Measurements from ENCODE around the gene PRPSAP2.
"Not testable (repeated sequence)": the region's sequence is repeated elsewhere in the genome, so short reads cannot be mapped to it uniquely, and the experiment has no call there.

Gene PRPSAP2

DNA sequence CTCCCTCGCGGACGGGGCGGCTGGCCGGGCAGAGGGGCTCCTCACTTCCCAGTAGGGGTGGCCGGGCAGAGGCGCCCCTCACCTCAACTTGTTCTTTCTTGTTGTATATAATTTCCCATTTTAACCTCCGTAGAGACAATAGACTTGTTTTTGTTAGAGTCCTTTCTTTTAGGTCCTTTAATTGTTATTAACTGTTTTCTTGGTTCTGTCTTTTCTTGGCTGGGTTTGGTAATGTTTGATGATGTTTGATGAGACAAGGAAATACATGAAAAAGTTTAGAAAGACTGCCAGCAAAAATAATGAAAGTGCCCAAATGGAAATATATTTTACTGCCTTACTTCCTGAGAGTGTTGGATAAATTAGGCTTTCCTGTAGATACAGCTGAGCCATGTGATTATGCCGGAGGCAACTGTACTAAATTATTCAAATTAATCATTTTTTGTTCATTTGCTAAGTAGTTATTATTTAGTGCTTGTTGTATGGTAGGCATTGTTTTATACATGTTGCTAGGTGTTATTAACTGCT lies 30.9 kb downstream of the PRPSAP2 start:
- no peak for DNase-seq (ENCODE audit: low read depth in 2 of 2, low spot score in 1 of 2)

DNA sequence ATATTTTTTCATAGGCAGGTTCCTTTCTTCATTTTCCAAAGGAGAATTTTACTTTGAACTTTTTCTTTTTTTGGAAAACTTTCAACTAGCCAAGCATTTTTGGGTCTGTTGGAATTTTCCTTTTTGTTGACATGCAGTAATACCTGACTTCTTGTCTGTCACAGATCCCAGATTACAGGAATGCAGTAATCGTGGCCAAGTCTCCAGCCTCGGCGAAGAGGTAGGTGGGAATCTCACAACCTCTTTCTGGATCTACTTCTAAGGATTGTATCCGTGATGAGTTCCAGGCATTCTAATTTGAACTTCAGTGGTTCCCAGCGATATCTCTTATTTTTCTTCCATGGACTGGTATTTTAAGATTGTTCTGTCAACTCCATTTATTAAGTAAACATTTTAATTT lies 31.7 kb downstream of the PRPSAP2 start:
- no peak for DNase-seq (ENCODE audit: low read depth in 2 of 2, low spot score in 1 of 2)

DNA sequence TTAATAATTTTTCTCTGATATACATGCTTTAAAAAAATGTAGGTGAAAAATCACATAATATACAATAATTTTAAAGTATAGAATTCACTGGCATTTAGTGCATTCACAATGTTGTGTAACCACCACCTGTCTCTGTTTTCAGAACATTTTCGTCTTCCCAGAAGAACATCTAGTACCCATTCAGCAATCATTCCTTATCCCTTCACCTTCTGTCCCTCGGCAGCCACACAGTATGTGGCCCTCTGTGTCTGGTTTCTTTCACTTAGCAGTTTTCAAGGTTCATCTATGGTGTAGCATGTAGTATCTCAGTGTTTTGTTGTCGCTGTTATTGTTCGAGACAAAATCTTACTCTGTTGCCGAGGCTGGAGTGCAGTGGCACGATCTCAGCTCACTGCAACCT lies 33.6 kb downstream of the PRPSAP2 start:
- no peak for DNase-seq (ENCODE audit: low read depth in 2 of 2, low spot score in 1 of 2)

DNA sequence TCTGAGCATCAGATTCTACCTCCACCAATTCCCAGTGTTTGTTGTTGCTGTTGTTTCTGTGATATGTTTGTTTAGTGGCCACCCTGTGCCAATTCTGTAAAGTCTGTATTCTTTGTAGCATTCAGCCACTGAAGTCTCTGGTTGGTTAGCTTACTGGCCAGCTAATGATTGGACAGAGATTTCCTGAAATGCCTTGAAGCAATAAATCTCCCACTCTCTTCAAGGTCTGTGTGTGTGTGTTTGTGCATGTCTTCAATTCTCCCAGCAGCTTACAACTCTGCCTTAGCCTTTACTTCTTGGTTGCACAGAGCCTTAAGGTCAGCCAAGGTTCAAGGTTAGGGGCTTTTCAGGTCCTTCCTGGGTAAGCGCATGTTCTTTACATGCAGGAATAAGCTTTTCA lies 38.2 kb downstream of the PRPSAP2 start:
- DNase-seq (ENCODE audit: low read depth in 2 of 2, low spot score in 1 of 2) = no peak

DNA sequence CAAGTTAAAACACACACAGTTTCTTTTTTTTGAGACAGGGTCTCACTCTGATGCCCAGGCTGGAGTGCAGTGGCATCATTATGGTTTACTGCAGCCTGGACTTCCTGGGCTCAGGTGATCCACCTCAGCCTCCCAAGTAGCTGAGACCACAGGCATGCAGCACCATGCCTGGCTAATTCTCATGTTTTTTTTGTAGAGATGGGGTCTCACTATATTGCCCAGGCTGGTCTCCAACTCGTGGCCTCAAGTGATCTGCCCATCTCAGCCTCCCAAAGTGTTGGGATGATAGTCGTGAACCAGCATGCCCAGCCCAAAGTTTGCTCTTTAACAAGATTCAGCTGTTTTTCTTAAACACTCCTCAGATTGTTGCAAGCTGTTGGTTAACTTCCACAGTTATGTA lies 39.0 kb downstream of the PRPSAP2 start:
- DNase-seq (ENCODE audit: low read depth in 2 of 2, low spot score in 1 of 2) = no peak

DNA sequence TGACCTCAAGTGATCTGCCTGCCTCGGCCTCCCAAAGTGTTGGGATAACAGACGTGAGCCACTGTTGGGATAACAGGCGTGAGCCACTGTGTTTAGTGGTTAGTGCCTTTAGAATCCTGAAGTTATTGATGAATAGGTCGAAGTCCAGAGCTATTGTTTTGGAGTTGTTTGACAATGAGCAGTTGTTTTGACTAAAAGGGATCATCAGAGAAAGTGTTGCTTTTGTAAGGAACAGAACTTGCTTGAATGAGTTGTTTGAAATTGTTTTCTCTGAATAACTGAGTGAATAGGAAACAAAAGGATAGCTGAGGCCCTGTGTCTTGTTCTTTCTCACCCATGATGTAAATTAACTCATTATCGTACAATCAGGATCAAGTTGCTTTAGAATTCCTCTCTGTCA lies 46.6 kb downstream of the PRPSAP2 start:
- DNase-seq (ENCODE audit: low read depth in 2 of 2, low spot score in 1 of 2) = no peak

GRCh38 chr17:18905226-18905625 lies 47.3 kb downstream of the PRPSAP2 start:
- no peak for DNase-seq (ENCODE audit: low read depth in 2 of 2, low spot score in 1 of 2)

- DNase-seq (ENCODE audit: low read depth in 2 of 2, low spot score in 1 of 2) = no peak
Observed at GRCh38 chr17:18910326-18910725, 52.4 kb downstream of the PRPSAP2 start.

GRCh38 chr17:18910881-18911280 lies 53.0 kb downstream of the PRPSAP2 start:
- DNase-seq (ENCODE audit: low read depth in 2 of 2, low spot score in 1 of 2) = no peak

- no peak for DNase-seq (ENCODE audit: low read depth in 2 of 2, low spot score in 1 of 2)
Observed at GRCh38 chr17:18916816-18917500, 59.0 kb downstream of the PRPSAP2 start.

DNA sequence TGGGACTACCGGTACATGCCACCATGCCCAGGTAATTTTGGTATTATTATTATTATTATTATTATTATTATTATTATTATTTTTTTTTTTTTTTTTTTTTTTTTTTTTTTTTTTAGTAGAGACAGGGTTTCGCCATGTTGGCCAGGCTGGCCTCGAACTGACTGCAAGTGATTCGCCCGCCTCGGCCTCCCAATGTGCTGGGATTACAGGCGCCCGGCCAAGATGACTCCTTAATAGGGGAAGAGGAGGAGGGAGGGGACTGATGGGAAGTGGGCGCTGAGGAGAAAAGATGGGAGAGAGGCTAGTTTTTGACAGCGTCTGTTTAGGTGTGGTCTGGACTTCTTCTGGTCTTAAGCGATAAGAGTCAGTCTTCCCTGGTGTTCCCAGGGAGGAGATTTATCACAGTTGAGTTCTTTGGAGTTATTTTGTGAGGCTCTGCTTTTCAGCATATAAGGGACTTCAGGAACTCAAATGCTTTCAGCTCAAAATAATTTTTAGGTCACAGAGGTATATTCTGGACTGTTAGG lies 59.6 kb downstream of the PRPSAP2 start:
- DNase-seq (ENCODE audit: low read depth in 2 of 2, low spot score in 1 of 2) = no peak

GRCh38 chr17:18919963-18920362 lies 62.0 kb downstream of the PRPSAP2 start:
- DNase-seq (ENCODE audit: low read depth in 2 of 2, low spot score in 1 of 2) = no peak

DNA sequence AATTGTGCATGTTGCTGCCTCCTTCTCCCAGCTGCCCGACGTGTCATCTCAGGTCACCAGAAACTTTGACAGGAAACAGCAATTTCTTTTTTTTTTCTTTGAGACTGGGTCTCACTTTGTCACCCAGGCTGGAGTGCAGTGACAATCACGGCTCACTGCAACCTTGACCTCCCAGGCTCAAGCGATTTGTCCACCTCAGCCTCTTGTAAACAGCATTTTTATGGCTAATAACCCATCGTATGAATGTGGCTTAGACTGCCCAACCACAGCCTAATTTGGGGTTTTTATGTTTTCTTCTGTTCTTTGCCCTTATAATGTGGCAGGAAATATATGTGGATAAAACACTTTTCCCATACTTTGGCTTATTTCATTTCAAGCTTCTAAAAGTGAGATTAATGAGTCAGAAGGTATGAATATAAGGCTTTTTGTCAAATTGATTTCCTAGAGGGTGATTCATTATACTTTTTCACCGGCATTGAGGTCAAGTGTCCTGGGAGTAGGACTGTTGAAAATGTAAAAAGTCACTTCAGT lies 63.0 kb downstream of the PRPSAP2 start:
- no peak for DNase-seq (ENCODE audit: low read depth in 2 of 2, low spot score in 1 of 2)

- no peak for DNase-seq (ENCODE audit: low read depth in 2 of 2, low spot score in 1 of 2)
Observed at GRCh38 chr17:18921485-18921884, 63.6 kb downstream of the PRPSAP2 start.

GRCh38 chr17:18921912-18922451 lies 64.1 kb downstream of the PRPSAP2 start:
- DNase-seq (ENCODE audit: low read depth in 2 of 2, low spot score in 1 of 2) = no peak

GRCh38 chr17:18922596-18922995 lies 64.7 kb downstream of the PRPSAP2 start:
- not testable (repeated sequence) for DNase-seq (ENCODE audit: low read depth in 2 of 2, low spot score in 1 of 2)

DNA sequence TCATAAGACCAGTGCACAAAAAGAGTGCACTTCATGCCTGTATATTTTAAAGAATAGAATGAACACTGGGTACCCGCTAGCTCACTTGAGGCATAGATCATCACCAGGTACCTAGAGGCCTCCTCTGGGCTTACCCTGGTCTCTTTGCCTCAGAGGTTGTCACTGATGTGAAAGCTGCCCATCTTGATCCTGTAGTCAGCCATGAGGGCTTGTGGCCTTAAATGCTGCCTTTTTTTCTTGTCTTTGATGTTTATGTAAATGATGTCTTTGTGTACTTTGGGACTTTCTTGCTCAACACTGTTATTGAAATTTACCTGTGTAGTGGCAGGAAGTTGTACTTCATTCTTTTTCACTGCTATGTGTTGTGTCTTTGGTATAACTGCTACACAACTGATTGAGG lies 67.3 kb downstream of the PRPSAP2 start:
- no peak for DNase-seq (ENCODE audit: low read depth in 2 of 2, low spot score in 1 of 2)

DNA sequence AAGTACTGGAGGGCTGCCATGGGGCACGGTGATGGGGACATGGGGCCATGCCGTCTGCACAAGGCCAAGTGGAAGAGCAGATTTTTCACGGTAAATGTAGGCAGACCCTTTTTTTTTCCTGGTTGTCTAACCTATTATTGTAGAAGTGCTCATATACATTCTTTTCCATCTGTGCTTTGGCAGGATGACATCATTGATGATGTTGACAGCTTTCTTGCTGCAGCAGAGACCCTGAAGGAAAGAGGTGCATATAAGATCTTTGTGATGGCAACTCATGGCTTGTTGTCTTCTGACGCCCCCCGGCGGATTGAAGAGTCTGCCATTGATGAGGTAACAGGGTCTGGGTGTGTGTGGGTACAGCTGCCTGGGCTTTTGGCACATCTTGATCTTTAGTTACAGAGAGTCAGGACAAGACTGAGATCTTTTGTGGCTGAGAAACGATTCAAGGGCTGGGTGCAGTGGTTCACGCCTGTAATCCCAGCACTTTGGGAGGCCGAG lies 70.7 kb downstream of the PRPSAP2 start:
- no peak for DNase-seq (ENCODE audit: low read depth in 2 of 2, low spot score in 1 of 2)

DNA sequence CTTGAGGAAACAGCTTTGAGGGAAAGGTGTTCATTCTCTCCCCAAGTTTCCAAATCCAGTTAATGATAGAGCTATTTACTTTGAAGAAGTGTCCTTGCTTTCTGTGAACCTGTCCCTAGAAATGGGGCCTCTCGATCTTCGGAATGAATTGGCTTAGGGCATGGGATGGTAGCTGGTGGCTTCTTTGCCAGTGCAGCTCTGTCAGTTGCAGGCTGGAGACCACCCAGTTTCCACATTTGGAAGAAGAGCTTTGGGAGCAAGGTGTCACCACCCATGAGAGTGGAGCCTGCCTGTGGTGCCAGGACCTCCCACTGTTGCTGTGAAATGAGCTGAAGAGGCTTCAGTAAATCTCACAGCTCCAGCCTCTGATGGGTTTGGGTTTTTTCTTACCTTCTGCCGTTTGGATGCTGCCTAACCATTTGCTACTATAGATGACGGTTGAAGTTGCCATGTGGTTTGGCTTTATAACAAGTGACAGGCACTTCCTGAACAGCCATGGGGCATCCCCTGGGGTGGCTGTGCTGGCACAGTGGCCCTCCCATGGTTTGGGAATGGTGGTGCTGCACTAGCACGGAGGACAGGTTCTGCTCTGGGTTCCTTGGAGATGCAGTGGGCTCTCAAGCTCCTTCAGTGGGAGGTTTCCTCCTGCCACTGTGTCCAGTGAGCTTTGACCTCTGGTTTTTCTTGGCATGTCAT lies 74.6 kb downstream of the PRPSAP2 start:
- DNase-seq (ENCODE audit: low read depth in 2 of 2, low spot score in 1 of 2) = no peak

- no peak for DNase-seq (ENCODE audit: low read depth in 2 of 2, low spot score in 1 of 2)
Observed at GRCh38 chr17:18933102-18934058, 75.4 kb downstream of the PRPSAP2 start.
